RWPE2 (cell line): ENCODE results near the gene CAMK1G.

Experiments
- ATAC-seq: fragments of 200-7000 bp; cut with Tn5 transposase; 3 replicates; pipeline ENCODE4 v1.9.1; 2021; ENCODE audit warnings: low read depth
- DNase-seq: peaks from one replicate; pipeline ENCODE4 v3.0.0-alpha.2; 2020; ENCODE audit warnings: low spot score
- H3K27ac ChIP-seq: fragments of 450-650 bp; 2 replicates; pipeline ENCODE4 v1.5.1; 2017; ENCODE audit warnings: mild to moderate bottlenecking; ENCODE audit not compliant: poor library complexity, severe bottlenecking
- H3K27me3 ChIP-seq: fragments of 250-450 bp; sonication (Bioruptor Pico); 2 replicates; pipeline ENCODE4 v1.5.1; 2021; ENCODE audit warnings: mild to moderate bottlenecking, moderate library complexity; ENCODE audit not compliant: insufficient read depth, poor library complexity, severe bottlenecking
- H3K36me3 ChIP-seq: fragments of 250-450 bp; sonication (Bioruptor Pico); 2 replicates; pipeline ENCODE4 v1.5.1; 2020; ENCODE audit warnings: low read depth, mild to moderate bottlenecking, moderate library complexity
- H3K4me1 ChIP-seq: fragments of 250-450 bp; sonication (Bioruptor Pico); 2 replicates; pipeline ENCODE4 v1.5.1; 2021; ENCODE audit warnings: mild to moderate bottlenecking, moderate library complexity; ENCODE audit not compliant: insufficient read depth, poor library complexity, severe bottlenecking
- H3K4me3 ChIP-seq: fragments of 250-450 bp; sonication (Bioruptor Pico); 2 replicates; pipeline ENCODE4 v1.5.1; 2021; ENCODE audit warnings: mild to moderate bottlenecking, moderate library complexity; ENCODE audit not compliant: severe bottlenecking
- H3K9me3 ChIP-seq: fragments of 250-450 bp; sonication (Bioruptor Pico); 2 replicates; pipeline ENCODE4 v1.5.1; 2021; ENCODE audit warnings: mild to moderate bottlenecking, moderate library complexity; ENCODE audit not compliant: severe bottlenecking
- TF ChIP-seq, protein P1 (sequence below): fragments of 450-650 bp; IDR thresholded peaks from one replicate; pipeline ENCODE4 v1.5.1; 2017; ENCODE audit warnings: mild to moderate bottlenecking, moderate library complexity; ENCODE audit not compliant: poor library complexity, severe bottlenecking

Gene CAMK1G

DNA sequence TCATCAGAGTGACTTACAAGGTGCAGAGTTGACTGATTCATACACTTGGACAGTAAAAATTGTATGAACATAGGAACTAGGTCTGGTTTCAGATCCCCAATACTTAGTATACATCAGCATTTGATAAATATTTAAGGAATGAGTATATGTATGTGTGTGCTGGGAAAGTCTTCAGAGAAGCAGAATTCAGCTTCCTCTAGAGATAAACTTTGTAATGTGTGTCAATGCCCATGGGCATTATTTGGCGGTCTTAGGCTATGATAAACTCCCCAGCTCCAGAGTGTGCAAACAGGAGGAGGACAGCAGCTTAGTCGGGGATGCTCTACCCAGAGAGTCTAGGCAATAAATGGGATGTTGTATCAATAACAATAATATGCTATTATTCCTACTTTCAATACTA lies 2.9 kb upstream of the CAMK1G start:
- DNase-seq (no peak), ATAC-seq (no peak)
- Histone ChIP-seq H3K27ac (no peak overlapping the region), H3K9me3 (no peaks in the 10 kb centered on the region), H3K27me3 (no peaks in the 10 kb centered on the region), H3K4me3 (no peak overlapping the region), H3K4me1 (peaks cover 5% of the 10 kb centered on the region), H3K36me3 (no peaks in the 10 kb centered on the region)
- TF ChIP-seq, protein P1, sequence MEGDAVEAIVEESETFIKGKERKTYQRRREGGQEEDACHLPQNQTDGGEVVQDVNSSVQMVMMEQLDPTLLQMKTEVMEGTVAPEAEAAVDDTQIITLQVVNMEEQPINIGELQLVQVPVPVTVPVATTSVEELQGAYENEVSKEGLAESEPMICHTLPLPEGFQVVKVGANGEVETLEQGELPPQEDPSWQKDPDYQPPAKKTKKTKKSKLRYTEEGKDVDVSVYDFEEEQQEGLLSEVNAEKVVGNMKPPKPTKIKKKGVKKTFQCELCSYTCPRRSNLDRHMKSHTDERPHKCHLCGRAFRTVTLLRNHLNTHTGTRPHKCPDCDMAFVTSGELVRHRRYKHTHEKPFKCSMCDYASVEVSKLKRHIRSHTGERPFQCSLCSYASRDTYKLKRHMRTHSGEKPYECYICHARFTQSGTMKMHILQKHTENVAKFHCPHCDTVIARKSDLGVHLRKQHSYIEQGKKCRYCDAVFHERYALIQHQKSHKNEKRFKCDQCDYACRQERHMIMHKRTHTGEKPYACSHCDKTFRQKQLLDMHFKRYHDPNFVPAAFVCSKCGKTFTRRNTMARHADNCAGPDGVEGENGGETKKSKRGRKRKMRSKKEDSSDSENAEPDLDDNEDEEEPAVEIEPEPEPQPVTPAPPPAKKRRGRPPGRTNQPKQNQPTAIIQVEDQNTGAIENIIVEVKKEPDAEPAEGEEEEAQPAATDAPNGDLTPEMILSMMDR = no peak

DNA sequence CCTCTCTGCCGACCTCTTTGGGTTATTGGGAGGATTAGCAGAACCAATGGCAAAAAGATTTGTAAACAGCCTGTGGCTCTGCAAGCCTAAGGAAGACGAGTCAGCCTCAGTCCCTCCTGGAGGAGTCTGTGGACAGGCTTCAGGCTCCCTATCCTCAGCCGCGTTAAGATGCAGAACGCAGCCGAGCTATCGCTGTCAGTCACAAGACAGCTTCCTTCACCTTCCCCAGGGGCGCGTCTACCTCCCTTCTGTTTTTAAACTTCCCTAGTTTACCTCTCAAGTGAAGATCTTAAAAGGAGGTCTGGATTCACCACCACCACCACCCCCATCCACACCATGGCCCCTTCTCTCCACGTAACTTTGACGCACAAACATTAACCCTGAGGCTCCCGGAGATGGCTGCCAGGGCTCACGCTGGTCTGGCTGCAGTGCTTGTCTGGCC lies 738 bp downstream of the CAMK1G start:
- ATAC-seq = no peak
- Histone ChIP-seq H3K9me3 (no peaks in the 10 kb centered on the region), H3K36me3 (no peaks in the 10 kb centered on the region), H3K27me3 (no peaks in the 10 kb centered on the region), H3K27ac (no peak overlapping the region), H3K4me3 (no peak overlapping the region), H3K4me1 (no peaks in the 10 kb centered on the region)
- TF ChIP-seq, protein P1 = no peak
- DNase-seq = no peak

DNA sequence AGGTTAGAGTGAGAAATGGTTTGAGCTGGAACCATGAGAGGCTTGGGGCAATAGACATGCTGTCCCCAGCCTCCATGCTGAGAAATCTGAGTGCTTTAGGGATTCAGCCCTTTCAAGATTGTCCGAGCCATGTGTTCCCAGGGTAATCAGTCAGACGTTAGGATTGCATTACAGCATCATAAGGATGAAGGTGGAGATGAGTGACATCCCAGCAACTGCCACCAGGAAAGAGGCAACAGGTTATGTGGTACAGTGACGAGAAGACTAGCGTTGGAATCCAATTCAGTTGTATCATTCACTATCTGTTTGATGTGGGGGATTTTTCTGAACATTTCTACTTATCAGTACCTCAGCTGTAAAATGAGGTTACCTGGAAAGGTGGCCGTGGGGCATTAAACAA lies 1.7 kb downstream of the CAMK1G start:
- Histone ChIP-seq H3K36me3 (no peaks in the 10 kb centered on the region), H3K27ac (no peak overlapping the region), H3K4me3 (no peak overlapping the region), H3K27me3 (no peaks in the 10 kb centered on the region), H3K4me1 (no peaks in the 10 kb centered on the region), H3K9me3 (no peaks in the 10 kb centered on the region)
- ATAC-seq = no peak
- no peak for DNase-seq
- TF ChIP-seq, protein P1 = no peak

DNA sequence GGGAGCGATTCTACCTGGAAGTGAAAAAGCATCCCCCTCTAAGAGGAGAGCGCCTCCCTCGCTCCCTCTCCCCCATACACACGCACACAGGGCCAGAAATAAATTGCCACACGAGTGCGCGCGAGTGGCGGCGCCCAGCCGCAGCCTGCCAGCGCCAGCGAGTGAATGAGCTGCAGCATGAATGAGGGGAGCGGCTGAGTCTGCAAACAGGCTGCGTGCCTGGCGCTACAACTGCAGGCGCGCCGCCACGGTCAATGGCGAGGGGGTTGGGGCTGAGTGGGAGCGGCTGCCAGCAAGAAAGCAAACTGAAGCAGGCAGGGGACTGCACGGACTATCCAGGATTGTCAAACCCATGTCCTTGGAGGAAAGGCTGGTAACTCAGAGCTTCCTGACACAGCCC lies 2.2 kb downstream of the CAMK1G start:
- Histone ChIP-seq H3K4me1 (no peaks in the 10 kb centered on the region), H3K36me3 (no peaks in the 10 kb centered on the region), H3K27me3 (no peaks in the 10 kb centered on the region), H3K27ac (no peak overlapping the region), H3K9me3 (no peaks in the 10 kb centered on the region), H3K4me3 (no peak overlapping the region)
- ATAC-seq = peak; percentile 25; the same call in 1 of the 3 replicates
- TF ChIP-seq, protein P1 = no peak
- no peak for DNase-seq

DNA sequence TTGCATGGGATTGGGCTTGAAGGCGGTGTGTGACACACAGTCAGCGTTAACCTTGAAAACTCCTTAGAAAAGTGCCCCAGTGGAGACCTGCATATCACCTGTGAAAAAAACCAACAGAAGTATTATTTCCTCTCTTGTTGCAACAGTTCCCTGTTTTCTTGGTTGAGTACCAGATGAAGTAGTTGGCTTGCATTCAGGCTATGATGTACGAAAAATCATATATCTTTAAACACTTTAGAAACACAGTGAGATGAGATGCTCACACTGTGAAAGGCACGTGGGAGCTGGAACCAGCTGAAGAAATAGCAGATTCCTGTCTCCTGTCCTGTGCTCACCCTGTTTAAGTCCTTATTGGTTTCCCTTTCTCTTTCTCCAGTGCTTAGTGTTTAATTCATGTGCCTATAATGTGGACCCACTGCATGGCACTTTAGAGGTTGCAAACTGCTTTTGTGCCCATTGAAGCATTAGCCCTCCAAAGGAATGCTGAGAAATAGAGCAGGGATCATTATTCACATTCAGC lies 2.8 kb downstream of the CAMK1G start:
- H3K9me3 ChIP-seq = no peaks in the 10 kb centered on the region
- no peaks in the 10 kb centered on the region for H3K27me3 ChIP-seq
- no peak overlapping the region for H3K27ac ChIP-seq
- ATAC-seq (no peak), DNase-seq (no peak)
- no peak overlapping the region for H3K4me3 ChIP-seq
- no peaks in the 10 kb centered on the region for H3K4me1 ChIP-seq
- H3K36me3 ChIP-seq = no peaks in the 10 kb centered on the region
- TF ChIP-seq, protein P1 = no peak
